ENCODE data around the gene WDR64. TPM values are rescaled to one million over a fixed set of nuclear protein-coding genes. Genes with fewer than 3 reads are reported as not detected.

The WDR64 gene
- total and polyA plus RNA-seq, 7 donors: 0.09 TPM; not detected in 6

DNA sequence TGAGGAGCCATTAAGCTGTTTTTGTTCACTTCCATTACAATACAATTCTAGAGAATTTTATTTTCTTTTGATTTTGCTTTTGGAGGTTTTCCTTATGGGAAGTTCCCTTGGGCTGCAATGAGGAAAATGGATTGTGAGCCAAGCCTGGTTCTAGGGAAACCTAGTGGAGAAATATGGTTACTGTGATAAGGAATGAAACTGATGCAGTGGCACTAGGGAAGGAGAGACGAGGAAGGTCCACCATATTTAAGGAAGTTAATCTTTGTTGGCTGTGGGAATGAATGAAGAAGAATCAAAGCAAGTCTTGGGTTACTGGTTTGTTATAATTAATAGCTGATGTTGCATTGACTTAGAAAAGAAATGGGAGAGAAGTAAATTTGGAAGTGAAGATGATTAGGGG lies 40.3 kb upstream of the WDR64 start:
- no peak for TF ChIP-seq POLR2AphosphoS5 (IDR thresholded peaks at IDR 0.05)
- TF ChIP-seq EP300 (IDR thresholded peaks at IDR 0.05): no peak
- TF ChIP-seq CTCF (IDR thresholded peaks at IDR 0.05): no peak
- TF ChIP-seq POLR2A (IDR thresholded peaks at IDR 0.05): no peak
- intact Hi-C loops (cut with DNase I): loop anchor here (5.0 kb wide), 1 partner anchor 236 kb away; the partner anchor contains the start of gene EXO1
- 79 to 83% methylated on average over 1 of the region's 1 CpG for WGBS, 2 donors

DNA sequence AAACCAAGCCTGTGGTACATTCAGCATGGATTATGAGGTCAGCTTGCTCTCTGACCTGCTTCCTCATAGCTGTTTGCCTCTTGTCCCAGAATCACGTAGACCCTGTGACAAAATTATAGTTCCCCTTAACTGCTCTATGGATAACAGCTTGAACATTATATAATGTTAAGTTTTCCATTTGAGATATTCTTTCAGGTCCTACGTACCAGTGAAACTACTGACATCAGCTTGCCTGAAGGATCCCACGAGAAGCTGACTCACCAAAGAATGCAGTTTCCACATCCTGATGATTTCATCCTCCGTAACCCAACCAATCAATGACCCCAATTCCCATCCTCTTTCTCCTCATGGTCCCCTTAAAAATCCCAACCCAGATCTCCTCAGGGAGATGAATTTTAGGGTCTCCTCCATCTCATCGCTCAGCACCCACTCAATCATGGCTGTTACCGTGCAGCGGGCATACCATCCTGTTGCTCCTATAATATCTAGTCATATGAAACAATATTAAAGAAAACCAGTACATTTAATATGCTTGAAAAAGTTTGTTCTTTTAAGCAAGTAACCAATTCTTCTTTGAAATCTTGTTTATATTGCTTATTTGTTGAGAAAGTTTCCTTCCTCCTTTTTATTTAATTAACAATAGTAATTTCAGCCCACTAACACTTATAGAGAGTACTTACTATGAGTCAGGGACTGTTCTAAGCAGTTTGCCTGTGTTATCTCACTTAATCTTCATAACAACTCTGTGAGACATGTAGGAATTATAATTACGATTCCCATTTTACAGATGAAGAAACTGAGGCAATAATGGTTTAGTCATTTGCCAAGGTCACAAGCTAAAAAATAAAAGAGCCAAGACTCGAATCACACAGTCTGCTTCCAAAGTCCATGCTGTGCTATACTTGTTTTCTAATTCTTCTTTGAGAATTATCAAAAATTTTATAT lies 39.3 kb upstream of the WDR64 start:
- 83 to 84% methylated on average over 9 of the region's 9 CpGs for WGBS, 2 donors
- H3K27me3 ChIP-seq: no peaks in the 10 kb centered on the region
- H3K4me1 ChIP-seq: peaks cover 0 to 5% (median 0%) of the 10 kb centered on the region in 4 donors
- intact Hi-C loops (cut with DNase I): loop anchor here (5.0 kb wide), 1 partner anchor 234 kb away; the partner anchor contains the start of gene EXO1
- no peak overlapping the region for H3K27ac ChIP-seq
- TF ChIP-seq POLR2A (IDR thresholded peaks at IDR 0.05) (no peak), CTCF (IDR thresholded peaks at IDR 0.05) (no peak), POLR2AphosphoS5 (IDR thresholded peaks at IDR 0.05) (no peak), EP300 (IDR thresholded peaks at IDR 0.05) (no peak)
- no peaks in the 10 kb centered on the region for H3K36me3 ChIP-seq
- H3K9me3 ChIP-seq: no peaks in the 10 kb centered on the region
- H3K4me3 ChIP-seq: no peak overlapping the region
- no peak for DNase-seq

More for the DNA sequence above, 40.3 kb upstream of the WDR64 start:
- peaks cover 0 to 5% (median 0%) of the 10 kb centered on the region in 4 donors for H3K4me1 ChIP-seq
- DNase-seq: no peak
- no peak overlapping the region for H3K27ac ChIP-seq
- no peaks in the 10 kb centered on the region for H3K36me3 ChIP-seq
- no peaks in the 10 kb centered on the region for H3K27me3 ChIP-seq
- no peaks in the 10 kb centered on the region for H3K9me3 ChIP-seq
- no peak overlapping the region for H3K4me3 ChIP-seq

DNA sequence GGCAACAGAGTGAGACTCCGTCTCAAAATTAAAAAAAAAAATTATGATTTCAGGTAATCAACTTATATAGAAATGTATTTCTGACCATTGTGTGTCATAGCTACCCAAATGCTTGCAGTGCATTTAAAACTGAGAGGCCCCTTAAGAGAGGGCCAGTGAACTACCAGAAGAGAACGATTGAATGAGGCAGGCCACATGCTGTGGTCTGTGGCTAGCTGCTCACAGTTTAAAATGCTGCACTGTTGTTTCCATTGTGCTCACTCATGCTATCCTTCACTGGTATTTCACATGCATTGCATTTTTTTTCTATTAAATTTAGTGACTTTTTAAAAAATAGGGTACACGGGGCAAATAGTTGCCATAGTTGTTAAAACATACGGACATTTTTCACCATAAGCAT lies 37.9 kb upstream of the WDR64 start:
- Histone ChIP-seq H3K27me3 (no peaks in the 10 kb centered on the region), H3K4me1 (peaks cover 0 to 5% (median 0%) of the 10 kb centered on the region in 4 donors), H3K36me3 (no peaks in the 10 kb centered on the region), H3K4me3 (no peak overlapping the region), H3K9me3 (no peaks in the 10 kb centered on the region), H3K27ac (no peak overlapping the region)
- no peak for DNase-seq
- WGBS, 2 donors: 88 to 94% methylated on average over 4 of the region's 4 CpGs
- intact Hi-C loops (cut with DNase I): loop anchor here (5.0 kb wide), 1 partner anchor 233 kb away; the partner anchor contains the start of gene EXO1
- TF ChIP-seq EP300 (IDR thresholded peaks at IDR 0.05) (no peak), CTCF (IDR thresholded peaks at IDR 0.05) (no peak), POLR2A (IDR thresholded peaks at IDR 0.05) (no peak), POLR2AphosphoS5 (IDR thresholded peaks at IDR 0.05) (no peak)

- H3K36me3 ChIP-seq: no peaks in the 10 kb centered on the region
- H3K4me1 ChIP-seq: peaks cover 0 to 5% (median 0%) of the 10 kb centered on the region in 4 donors
- H3K4me3 ChIP-seq: no peak overlapping the region
- H3K9me3 ChIP-seq: no peaks in the 10 kb centered on the region
- no peak for TF ChIP-seq CTCF (IDR thresholded peaks at IDR 0.05)
- TF ChIP-seq EP300 (IDR thresholded peaks at IDR 0.05): no peak
- no peak for TF ChIP-seq POLR2AphosphoS5 (IDR thresholded peaks at IDR 0.05)
- no peak for TF ChIP-seq POLR2A (IDR thresholded peaks at IDR 0.05)
- H3K27ac ChIP-seq: no peak overlapping the region
- no peaks in the 10 kb centered on the region for H3K27me3 ChIP-seq
- intact Hi-C loops (cut with DNase I): loop anchor here (5.0 kb wide), 1 partner anchor 233 kb away; the partner anchor contains the start of gene EXO1
- WGBS, 2 donors: 72 to 82% methylated on average over 4 of the region's 4 CpGs
- DNase-seq: no peak
Observed at GRCh38 chr1:241614572-241614971, 37.5 kb upstream of the WDR64 start.

Data from sigmoid colon (tissue), 7 donors.